ENCODE measurements around the gene GGT6.

Gene GGT6

GRCh38 chr17:4519361-4519788 lies 41.0 kb downstream of the GGT6 start:
- no peak for ATAC-seq

- ATAC-seq, result no peak
These were observed 41.5 kb downstream of the GGT6 start for GRCh38 chr17:4518901-4519300.

- no peak for ATAC-seq
These were observed 43.6 kb downstream of the GGT6 start for GRCh38 chr17:4516735-4517134.

GRCh38 chr17:4515501-4515900 lies 44.9 kb downstream of the GGT6 start:
- no peak for ATAC-seq

- ATAC-seq, result no peak
These were observed 45.6 kb downstream of the GGT6 start for GRCh38 chr17:4514779-4515178.

- ATAC-seq, result no peak
These were observed 46.2 kb downstream of the GGT6 start for GRCh38 chr17:4514206-4514605.

- ATAC-seq, result no peak
These were observed 47.0 kb downstream of the GGT6 start for GRCh38 chr17:4513113-4514032.

- ATAC-seq, result no peak
These were observed 47.9 kb downstream of the GGT6 start for GRCh38 chr17:4512156-4513112.

GRCh38 chr17:4511199-4511932 lies 49.0 kb downstream of the GGT6 start:
- no peak for ATAC-seq

- no peak for ATAC-seq
These were observed 49.8 kb downstream of the GGT6 start for GRCh38 chr17:4510618-4510941.

- ATAC-seq, result no peak
These were observed 50.3 kb downstream of the GGT6 start for GRCh38 chr17:4509923-4510617.

GRCh38 chr17:4509401-4509800 lies 51.0 kb downstream of the GGT6 start:
- ATAC-seq, result peak in 1 of 2 donors; percentile 52

- no peak for ATAC-seq
These were observed 52.2 kb downstream of the GGT6 start for GRCh38 chr17:4508207-4508606.

GRCh38 chr17:4507361-4508111 lies 52.8 kb downstream of the GGT6 start:
- ATAC-seq, result no peak

Measured in activated CD4-positive, CD25-positive, alpha-beta regulatory T cell treated with anti-CD3 and anti-CD28 coated beads, Interleukin-2, amount 50 U/mL, for 24 hours (primary cell).